ENCODE results near the gene CACNA2D3.

Gene CACNA2D3

DNA sequence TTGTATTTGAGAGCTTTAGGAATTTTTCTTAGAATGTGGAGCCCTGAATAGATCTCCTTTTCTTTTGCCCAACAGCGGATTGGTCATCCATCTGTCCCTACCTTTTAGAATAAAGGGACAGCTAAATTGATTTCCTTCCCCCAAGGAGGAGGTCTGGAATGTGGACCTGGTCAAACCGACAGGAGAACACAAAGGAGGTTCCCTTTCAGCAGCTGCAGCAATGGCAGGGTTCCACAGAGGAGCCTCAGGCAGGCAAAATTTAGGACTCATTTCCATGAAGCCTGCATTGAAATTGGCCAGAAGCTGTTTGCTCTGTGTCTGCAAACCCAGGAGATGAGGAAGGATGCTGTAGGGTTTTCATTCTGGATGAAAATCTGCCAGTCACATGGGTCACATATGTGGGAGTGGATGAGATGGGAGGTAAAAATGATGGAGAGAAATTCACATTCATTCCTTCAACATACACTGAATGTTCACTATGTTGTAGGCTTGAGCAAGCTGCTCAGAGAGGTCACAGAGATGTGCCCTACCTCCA, 728.2 kb downstream of the CACNA2D3 start:
- no peak for DNase-seq (ENCODE audit: low read depth)

DNA sequence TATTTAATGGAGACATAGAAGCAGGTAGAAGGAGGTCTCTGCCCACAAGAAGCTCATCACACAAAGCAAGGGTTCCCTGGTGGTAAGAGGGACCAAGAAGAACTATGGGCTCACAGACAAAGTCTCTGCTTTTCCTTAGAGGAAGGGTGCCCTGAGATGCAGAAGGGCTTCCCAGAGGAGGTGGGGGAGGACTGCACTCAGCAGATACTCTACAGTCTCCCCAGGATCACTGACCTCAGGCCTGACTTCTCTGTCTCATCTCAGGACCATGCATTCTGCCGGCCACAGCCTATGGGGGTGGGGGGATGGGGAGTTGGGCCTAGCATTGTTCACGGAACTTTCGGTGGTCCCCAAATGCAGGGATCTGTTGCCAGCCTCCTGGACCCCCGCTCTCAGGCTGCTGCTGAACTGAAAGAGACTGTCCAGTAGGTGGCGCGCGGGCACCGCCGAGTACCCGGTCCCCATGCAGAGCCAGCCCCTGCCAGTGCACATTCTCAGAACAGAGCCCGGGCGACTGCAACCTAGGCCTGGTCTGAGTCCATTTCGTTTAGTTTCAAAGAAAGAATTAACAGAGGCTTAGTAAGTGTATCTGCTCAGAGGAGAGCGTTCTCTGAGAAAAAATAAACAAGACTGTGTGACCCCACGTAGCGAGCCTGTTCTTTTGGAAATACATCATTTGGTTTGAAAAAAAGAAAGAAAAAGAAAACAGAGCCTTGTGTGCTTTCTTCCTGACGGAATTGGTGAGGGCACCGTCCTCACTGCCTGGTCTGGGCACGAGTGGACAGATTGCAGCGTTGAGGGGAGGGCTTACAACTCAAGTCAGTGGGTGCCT, 731.4 kb downstream of the CACNA2D3 start:
- DNase-seq (ENCODE audit: low read depth), result peak; percentile 48

- DNase-seq (ENCODE audit: low read depth), result no peak
These were observed 733.9 kb downstream of the CACNA2D3 start for GRCh38 chr3:54856271-54856670.

DNA sequence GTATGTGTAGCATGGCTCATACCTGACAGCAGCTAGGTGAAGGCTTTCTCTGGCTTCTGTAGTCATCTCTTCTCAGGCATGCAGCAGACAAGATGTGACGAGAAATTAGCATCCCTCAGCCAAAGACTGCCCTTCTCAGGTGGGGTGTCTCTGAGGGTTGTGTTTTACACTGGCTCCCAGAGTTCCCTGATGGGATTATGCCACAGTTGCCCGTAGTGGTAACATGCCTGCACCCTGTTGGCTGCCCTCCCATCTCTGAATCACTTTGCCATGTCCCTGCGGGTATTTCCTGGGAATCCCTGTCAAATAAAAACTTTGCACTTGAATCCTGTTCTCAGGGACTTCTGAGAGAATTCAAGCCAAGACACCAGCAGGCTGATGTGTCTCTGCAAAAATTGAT, 735.0 kb downstream of the CACNA2D3 start:
- DNase-seq (ENCODE audit: low read depth), result no peak

- no peak for DNase-seq (ENCODE audit: low read depth)
These were observed 735.9 kb downstream of the CACNA2D3 start for GRCh38 chr3:54858093-54858785.

GRCh38 chr3:54859184-54859583, 736.8 kb downstream of the CACNA2D3 start:
- no peak for DNase-seq (ENCODE audit: low read depth)

GRCh38 chr3:54861248-54862067, 739.1 kb downstream of the CACNA2D3 start:
- peak; percentile 71 for DNase-seq (ENCODE audit: low read depth)

- DNase-seq (ENCODE audit: low read depth), result no peak
These were observed 740.2 kb downstream of the CACNA2D3 start for GRCh38 chr3:54862526-54862925.

GRCh38 chr3:54863366-54863765, 741.0 kb downstream of the CACNA2D3 start:
- DNase-seq (ENCODE audit: low read depth), result no peak

DNA sequence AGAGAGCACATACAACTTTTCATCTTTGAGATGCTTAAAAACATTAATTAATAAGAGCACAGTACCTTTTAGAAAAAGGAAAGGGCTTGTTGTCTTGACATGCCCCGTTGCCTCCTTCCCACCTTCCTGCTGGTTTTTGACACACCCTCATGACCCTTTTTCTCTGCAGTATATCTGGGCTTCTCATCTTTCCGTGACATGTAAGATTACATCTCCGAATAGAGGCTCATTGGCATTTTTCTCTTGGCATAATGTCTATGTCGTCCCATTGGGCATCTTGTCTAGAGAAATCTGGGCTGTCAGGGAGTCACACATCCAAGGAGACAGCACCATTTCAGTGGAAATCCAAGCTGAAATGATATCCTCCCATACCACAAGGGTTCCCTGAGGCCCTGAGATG, 741.4 kb downstream of the CACNA2D3 start:
- no peak for DNase-seq (ENCODE audit: low read depth)

DNA sequence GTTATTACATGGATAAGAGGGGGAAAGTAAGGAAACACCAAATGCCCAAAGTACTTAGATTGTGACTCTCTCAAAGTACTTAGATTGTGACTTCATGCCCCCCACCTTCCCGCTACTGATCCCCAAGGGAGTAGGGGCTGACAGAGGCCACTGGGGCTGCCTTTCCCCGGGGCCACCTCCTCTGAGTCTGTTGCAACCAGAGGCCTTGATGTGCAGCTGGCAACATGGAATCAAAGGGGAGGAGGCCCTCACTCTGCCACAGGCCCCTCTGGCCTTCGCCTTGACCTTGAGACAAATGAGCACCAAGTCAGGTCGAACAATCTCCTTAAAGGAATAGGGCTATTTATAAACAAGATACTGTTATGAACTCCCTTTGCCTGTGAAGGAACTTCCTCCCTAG, 743.0 kb downstream of the CACNA2D3 start:
- DNase-seq (ENCODE audit: low read depth), result no peak

DNA sequence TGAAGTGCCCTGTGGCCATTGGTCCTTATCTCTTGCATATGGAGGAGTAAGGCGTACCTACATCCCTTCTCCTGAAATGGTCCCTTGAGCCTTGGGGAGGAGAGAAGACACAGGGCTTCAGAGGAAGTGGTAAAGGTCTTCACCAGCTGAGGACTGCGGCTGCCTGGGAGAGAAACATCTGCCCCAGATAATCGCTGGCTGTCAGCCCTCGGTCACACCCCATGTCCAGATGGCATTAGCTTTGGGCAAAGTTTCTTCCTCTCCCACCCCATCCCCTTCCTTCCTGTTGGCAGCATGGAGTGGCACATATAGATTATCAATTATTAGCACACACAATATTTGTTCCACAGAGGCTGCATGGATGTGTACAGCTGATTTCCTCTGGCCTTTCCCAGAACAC, 743.9 kb downstream of the CACNA2D3 start:
- no peak for DNase-seq (ENCODE audit: low read depth)

DNA sequence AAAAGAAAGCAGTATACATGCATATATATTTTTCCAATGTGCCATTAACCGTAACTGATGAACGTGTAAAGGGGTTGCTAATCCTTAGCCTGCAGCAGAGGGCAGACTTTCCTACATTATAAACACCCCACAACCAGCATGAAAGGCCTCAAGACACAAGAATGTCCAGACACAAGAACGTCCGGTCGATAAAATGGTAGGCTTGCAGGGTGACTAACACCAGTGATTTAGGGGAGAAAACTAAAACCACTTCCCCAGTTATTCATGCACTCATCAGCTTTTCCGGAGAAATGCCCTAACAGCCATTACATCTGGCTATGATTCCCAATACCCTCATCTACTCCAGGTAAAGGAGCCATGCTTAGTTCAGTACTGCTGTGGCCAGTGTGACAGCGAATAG, 748.1 kb downstream of the CACNA2D3 start:
- peak; percentile 96 for DNase-seq (ENCODE audit: low read depth)

GRCh38 chr3:54871867-54872266, 749.5 kb downstream of the CACNA2D3 start:
- DNase-seq (ENCODE audit: low read depth), result no peak

DNA sequence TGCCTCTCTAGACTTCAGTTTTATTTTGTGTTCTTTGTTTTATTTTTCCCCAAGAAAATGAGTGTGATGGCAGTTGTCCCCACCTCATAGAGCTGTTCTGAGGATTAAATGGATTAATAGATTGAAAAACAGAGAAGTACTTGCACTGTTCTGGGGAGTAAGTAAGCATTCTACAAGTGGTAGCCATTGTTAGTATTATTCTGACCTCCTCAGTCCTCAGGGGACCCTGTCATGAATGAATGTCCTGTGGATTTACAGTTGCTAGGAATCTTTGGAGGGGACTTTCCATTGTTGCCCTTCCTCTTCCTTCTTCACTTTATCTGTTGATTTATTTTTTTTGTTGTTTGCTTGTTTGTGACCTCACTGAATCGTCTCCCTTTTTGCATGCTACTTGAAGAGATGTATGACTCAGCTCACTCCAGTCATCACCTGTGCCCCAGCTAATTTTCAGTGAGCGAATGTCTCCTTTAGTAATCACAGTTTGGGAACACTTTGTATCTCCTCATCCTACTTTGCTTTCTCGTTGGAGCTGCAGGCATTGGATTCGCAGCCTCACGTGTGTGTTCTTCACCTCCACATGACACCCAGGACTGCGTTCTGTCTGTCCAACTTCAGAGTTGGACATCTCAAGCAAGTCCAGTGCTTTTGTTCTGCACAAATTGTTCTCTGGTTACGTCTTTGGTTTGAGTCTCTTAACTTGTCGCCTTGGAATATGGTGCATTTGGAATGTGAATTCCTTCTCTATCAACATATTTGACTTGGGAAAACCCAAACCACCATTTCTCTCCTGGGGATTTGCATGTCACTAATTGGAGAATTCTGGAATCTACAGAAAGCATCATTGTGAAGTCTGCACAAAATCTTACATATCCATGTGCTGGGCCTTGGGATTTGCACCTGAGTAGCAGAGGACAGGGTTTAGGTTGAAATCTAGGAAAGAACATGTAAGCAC, 751.0 kb downstream of the CACNA2D3 start:
- no peak for DNase-seq (ENCODE audit: low read depth)

DNA sequence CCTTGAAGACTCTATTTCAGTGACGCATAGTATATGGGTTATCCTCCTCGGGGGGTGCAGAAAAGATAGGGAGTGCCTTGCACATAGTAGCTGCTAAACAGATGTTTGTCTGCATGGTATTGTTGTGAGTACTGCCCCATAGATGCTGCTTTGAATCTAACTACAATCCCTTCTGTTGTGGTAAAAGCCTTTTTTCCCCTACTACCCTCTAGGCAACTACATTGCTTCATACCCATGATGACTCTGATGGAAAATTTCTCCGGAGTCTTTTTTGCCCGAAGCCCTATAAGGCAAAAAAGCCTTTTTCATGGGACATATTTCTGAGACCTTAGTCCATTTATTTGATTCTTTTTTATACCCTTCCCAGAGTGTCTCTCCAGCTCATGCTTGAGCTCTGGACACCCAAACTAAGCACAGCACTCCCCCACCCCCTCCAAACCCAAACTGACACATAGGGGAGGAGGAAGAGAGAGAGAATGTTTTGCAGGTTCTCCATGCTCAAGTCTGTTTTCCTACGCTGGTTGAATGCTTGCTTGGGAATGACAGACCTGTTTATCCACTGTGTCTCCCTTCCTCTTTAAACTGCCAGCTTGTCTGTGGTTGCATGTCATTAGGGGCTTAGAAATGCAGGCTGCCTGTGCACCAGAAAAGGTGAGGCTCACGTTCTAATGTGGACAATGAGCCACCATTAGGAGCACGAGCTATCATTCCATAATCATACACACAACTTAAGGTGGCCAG, 752.6 kb downstream of the CACNA2D3 start:
- DNase-seq (ENCODE audit: low read depth), result no peak

DNA sequence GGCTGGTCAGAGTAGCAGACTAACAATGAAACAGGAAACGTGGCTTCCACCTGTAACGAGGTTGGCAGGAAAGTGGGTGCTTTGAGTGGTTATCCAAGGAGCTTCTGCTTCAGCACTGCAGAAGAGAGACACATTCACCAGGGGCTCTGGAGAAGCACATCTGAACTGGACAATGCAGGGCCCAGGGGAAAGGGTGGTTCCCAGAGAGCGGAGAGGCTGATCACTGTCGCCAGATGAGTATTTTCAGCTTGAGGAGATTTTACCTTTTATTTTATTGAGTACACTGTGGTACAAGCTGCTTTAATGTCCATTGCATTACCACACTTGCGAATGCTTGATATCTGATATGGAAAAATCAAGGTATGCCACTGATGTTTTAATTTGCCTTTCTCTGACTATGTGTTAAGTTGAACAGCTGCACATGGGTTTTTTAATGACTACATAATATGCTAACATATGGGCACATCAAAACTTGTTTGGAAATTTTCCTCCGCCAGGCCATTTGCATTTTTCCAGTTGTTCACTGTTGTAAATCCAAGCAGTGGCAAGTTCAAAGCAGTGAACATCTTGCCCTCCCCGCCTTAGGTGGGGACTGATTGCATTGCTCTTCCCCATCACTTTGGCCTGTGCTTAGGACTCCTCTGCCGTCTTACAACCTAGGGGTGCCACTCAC, 753.4 kb downstream of the CACNA2D3 start:
- no peak for DNase-seq (ENCODE audit: low read depth)

DNA sequence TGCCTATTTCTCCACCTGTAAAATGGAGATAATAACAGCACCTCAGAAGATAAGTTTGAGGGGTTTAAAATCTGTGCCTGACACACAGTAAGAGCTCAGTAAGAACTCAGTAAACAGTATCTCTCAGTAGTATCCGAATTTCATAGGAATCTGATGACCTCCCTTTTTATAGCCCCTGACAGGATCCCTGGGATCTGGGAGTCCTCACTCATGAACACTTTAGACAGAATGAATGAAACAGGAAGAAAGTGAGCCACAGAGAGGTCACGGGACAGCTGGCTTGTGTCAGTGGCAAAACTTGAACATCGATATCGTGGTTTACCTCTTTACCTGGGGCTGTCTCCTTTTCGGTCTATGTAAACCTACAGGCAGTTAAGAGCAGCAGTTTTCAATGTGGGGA, 754.3 kb downstream of the CACNA2D3 start:
- DNase-seq (ENCODE audit: low read depth), result no peak

GRCh38 chr3:54877730-54878129, 755.4 kb downstream of the CACNA2D3 start:
- DNase-seq (ENCODE audit: low read depth), result no peak

GRCh38 chr3:54878145-54878544, 755.8 kb downstream of the CACNA2D3 start:
- no peak for DNase-seq (ENCODE audit: low read depth)
